NCI-H446 treated with DMSO at 0.1 percent for 48 hours (cell line): ENCODE data around the gene DNAJC5.

Experiments used
- DNase-seq: peaks from one replicate; lab custom pipeline; 2025; lab: John Stamatoyannopoulos, UW

Gene DNAJC5

DNA sequence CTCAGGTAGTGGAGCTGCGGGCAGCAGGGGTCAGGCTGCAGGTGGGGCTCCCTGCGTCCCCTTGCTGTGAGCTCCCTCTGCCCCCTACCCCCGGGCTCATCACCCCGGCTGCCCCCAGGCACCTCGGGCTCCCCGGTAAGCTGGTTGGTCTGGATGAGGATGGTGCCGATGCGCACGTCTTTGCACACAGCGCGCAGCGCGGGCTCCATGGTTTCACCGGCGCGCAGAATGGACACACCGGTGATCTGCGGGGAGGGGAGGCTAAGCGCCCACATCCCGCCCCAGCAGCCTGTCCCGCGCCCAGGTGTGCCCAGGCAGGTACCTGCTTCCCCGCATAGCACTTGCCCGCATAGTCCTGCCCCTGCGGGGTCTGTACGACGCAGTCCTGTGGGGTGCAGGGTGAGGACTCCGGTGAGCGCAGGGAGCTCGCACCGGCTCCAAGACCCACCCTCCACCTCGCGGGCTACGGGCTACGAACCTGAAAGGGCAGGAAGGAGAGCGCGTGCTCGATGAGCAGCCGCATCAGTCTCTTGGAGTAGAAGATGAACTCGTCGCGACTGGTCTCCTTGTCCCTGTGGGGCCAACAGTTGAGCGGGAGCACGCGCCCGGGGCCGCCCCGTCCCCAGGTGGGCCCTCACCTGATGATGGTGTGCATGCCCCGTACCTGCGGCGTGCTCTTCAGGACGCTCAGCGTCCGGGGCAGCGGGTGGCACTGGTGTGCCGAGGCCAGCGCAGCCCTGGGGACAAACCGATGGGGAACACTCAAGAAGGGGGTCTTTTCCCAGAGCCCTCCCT lies 45.7 kb downstream of the DNAJC5 start:
- DNase-seq: no peak

DNA sequence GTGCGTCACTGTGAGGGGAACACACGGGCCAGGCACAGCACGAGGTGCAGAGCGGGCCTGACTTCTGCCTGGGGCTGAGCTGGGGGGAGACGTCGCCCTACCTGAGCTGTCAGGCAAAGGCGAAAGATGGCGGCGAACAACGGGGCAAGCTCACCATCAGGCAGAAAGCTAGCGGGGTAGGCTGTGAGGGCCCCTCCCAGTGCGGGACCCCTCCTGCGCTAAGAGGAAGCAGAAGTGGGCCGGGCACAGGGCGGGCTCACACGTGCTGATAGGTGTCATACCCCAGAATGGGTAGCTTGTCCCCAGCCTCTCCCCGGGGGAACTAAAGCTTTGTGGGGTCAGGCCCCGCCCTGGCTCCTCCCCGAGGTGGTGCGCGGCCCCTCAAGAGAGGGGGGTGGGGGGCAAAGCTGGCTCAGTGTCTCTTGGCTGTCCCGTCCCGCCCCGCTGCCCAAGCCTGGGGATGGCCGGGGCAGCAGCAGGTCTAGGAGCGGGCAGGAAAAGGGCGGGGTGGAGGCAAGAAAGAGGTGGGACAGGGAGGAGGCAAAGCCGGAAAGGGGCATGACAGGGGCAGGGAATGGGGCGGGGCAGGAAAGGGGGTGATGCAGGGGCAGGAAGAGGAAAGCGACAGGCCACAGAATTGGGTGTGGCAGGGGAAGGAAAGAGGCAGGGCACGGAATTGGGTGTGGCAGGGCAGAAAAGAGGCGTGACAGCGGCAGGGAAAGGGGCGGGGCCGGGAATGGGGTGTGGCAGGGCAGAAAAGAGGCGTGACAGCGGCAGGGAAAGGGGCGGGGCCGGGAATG lies 46.6 kb downstream of the DNAJC5 start:
- DNase-seq: no peak

DNA sequence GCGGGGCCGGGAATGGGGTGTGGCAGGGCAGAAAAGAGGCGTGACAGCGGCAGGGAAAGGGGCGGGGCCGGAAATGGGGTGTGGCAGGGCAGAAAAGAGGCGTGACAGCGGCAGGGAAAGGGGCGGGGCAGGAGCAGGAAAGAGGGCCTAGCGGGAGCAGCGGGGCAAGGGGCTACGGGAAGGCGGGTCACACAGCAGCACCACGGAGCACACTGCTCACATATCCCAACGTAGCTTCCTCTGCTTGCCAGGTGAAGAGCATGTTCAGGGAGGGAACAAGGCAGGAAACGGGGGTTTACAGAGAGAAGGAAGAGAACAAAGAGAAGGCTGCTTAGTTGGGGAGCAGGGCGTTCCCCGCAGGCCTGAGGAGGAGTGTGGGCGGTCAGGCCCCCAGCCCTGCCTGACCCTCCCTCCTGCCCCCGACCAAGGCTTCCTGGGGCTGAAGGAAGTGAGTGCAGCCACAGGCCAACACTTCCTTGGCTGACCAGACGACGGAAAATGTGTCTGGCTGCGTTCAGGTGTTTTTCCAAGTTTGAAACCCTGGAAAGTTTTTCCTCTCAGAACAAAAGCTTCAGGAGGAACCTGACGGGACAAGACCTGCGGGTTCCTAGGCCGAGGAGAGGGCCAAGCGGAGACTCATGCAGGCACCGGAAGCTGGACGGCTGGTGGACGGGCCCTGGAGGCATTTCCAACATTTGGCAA lies 47.5 kb downstream of the DNAJC5 start:
- DNase-seq: no peak

DNA sequence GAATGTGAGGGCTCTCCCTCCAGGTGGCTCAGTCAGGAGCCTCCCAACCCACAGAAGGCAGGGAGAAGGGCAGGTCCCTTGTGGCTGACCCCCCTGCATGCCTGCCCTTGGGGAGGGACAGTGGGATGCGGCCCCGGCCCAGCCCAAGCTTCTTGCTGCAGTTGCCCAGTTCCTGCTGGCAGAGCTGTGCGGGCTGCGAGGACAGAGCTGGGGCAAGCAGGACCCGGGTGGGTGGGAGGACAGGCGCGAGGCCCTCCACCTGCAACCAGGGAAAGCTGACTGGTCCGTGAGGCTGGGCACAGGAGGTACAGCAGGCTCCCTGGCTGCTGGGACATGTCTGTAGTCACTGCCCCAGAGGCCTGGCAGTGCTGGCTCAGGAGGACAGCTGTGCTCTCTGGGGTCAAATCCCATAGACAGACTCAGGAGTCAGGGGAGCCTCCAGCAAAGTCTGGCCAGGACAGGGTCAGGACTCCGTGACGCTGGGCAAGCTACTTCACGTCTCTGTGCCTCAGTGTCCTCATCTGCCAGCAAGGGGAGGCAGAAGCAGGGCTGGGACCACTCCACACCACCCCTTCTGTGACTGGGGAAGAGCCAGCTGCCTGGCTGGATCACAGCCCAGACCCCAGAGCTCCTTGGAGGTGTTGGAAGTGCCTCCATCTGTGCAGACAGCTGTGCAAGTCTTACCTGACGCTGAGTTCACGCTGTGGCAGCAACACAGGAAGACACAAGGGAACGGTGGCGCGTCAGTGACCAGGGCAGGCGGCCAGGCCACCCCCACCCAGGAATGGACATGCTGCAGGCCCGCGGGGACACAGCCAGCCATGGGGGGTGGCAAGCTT lies 48.3 kb downstream of the DNAJC5 start:
- no peak for DNase-seq

DNA sequence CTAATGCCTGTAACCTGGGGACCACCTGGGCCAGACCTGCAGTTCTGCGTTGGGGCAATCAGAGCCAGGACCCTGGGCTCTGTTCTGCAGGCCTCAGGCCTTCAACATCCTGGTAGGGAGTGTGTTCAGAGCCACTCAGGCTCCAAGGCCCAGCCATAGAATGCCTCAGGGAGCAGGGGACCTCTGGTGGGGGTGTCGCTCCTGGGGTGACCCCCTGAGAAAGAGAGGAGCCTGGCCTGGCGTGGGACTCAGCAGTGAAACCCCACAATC lies 48.8 kb downstream of the DNAJC5 start:
- no peak for DNase-seq

DNA sequence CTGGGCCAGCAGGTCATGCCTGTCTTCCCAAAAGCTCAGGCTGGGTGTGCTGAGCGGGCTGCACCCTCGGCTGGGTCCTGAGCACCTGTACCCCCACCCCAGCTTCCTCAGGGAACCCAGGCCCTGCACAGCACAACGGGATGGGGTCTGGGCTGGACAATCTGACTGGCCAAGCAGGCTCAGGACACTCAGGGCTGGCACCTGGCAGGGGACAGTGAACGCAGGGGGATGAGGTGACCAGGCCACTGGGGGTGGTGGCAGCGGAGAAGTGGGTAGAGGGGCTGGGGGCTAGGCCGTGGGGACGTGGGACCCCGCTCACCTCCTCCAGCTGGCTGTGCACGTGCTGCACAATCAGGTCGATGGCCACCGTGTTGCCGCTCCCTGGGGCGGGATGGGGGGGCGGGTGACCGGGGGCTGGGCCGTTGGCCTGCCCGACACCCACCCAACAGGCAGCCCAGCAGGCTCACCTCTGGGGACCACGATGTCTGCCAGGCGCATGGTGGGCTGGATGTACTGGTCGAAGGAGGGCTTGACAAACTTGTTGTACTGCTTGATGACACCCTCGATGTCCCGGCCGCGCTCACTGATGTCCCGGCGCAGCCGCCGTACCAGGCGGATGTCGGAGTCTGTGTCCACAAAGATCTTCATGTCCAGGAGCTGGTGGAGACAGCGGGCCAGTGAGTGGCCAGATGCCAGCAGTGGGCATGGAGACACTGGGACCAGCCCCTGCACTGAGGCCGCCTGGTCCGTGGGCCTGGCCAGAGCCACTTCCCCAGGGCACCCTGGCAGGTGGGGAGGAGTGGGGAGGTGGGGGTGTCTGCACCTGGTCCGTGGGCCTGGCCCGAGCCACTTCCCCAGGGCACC lies 49.4 kb downstream of the DNAJC5 start:
- DNase-seq: no peak

DNA sequence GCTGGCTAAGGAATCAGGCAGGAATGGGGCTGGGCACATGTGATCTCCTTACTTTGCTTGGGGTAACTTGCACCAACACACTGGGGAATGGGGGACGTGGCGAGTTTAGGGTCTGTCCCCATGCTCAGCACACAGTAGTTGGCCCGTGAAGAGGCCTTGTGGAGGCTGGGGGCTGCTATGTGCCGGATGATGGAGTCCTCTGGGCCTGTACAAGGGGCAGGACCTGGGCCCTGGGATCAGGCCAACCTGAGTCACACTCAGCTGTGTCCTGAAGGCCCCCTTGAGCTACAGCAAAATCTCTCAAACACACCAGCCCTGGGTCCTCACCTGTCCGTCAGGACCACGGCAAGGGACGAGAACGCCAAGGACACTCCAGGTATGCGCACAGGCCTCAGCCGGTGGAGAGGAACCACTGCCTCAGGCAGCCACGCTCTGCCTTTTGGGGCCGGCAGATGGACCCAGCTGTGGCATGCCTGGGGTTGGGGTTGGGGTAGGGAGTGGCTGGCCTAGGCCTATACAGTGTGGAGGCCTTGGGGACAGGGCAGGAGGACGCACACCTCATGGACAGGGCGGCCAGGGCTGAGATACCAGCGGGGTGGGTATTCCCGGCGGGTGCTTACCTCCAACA lies 50.2 kb downstream of the DNAJC5 start:
- DNase-seq: no peak

DNA sequence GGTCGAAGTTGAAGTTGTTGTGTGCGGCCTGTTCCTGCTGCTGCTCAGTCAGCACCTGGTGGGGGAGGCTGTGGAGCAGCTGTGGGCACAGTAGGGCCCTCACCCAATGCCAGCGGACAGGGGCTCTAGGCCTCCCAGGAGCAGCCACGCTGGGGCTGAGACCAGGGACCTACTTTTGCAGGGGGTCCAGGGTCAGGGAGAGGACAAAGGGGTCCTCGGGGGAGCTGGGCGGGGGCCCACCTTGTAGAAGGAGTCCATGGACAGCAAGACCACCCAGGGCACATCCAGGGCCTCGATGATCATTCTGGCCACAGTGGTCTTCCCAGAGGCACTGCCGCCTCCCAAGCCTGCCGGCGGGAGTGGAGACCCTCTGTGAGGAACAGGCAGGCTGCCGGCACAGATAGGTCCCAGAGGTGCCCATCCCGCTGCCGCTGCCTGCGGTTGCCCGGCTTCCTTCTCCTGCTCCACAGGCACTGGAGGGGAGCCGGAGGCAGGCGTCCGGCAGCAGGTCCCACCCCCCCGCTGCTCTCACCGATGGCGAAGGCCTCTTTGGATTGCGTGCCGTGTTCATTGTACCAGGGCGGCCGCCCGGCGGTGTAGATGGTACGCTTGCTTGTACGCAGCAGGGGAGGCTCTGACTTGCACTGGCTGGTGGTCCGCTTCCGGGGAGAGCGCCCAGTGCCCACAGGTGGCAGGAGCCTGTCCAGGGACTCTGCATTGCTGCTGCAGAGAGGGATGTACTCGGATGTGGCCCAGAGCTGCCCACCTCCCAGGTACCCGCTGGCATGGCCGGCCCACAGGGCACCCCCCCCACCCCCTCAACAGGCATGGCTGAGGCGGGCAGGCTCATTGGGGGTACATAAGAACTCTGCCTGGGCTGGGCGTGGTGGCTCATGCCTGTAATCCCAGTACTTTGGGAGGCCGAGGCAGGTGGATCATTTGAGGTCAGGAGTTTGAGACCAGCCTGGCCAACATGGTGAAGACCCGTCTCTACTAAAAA lies 51.3 kb downstream of the DNAJC5 start:
- DNase-seq: no peak

DNA sequence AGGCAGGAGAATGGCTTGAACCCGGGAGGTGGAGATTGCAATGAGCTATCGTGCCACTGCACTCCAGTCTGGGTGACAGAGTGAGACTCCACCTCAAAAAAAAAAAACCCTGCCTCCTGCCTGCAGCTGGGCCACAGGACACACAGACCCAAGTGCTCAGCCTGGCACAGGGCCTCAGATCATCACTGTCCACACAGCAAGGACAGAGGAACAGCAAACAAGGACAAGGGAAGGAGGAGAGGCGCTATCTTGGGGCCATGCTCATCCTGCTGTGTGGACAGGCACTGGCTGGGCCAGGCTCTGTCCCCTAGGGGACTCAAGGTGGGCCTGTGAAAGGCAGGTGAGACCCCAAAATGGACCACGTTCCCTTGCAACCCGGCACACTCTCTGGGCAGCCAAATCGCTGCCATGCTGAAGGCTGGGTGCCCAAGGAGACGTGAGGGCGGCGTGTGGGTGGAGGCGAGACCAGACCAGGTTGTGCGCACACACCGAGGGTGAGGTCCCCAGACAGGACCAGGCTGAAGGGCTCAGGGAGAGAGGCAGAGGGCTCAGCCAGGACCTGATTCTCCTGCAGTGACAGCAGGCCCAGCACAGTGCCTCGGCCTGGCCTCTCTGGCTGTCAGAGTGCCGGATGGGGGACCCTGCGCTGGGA lies 52.2 kb downstream of the DNAJC5 start:
- DNase-seq: no peak

DNA sequence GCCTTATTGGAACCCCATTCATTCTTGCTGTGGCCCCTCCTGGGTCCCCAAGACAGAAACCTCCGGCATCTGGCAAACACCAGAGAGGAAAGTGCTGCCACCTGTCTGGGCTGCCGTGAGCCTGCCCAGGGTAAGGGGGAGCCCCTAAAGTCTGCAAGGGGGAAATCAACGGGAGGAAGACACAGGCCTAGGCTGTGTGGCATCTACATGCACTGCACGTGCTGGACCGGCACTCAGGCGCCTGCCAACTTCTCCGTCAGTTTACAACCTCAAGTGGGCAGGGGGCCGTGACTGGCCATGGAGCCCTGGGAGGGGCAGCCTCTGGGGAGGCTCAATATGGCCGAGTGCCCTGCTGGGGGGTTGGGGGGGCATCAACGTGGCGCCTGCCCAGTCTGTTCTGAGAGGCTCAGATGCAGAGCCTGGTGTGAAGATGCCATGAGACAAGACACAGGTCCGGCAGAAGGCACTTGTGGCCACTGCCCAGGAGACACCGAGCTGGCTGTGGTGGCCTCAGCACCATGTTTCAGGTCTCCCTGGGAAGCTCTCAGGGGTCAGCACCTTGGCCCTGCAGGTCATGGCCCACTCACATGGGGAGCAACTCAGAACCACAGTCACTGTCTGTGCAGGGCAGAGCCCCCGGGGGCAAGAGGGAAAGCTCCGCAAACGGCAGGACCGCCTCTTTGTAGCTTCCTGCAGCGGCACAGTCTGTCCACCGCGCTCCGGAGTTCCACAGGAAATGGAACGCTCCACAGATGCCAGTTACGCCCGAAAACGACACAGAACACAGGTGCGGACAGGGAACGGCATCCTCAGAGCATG lies 52.9 kb downstream of the DNAJC5 start:
- no peak for DNase-seq

DNA sequence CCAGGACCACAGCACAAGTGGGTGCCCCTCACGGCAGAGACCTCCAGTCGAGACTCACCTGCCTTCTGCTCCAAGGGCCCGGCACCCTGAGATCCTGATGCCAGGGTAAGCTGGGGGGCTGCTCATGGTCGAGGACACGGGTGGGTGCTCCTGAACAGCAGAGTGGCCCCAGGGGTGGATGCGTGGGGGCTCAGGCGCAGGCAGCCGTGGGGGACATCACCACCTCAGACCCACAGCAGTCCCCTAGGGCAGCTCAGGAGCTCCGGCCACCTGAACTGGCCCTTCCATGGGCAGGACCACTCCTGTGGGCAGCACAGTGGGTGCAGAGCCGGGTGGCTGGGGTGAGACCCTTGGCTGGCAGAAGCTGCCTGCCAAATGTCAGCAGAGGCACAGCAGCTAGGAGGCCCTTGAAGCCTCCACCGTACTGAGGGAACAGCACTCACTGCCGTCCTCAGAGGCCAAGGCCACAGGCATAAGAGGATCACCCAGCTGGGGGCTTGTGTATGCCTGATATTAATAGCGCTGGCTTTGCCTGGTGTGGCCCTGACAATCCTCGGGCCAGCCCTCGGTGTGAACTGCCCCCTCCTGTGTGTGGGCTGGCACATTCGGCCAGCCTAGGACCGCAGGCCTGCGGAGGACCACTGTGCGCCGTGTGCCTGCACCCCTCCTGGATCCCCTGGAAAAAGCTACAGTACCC lies 55.9 kb downstream of the DNAJC5 start:
- no peak for DNase-seq

DNA sequence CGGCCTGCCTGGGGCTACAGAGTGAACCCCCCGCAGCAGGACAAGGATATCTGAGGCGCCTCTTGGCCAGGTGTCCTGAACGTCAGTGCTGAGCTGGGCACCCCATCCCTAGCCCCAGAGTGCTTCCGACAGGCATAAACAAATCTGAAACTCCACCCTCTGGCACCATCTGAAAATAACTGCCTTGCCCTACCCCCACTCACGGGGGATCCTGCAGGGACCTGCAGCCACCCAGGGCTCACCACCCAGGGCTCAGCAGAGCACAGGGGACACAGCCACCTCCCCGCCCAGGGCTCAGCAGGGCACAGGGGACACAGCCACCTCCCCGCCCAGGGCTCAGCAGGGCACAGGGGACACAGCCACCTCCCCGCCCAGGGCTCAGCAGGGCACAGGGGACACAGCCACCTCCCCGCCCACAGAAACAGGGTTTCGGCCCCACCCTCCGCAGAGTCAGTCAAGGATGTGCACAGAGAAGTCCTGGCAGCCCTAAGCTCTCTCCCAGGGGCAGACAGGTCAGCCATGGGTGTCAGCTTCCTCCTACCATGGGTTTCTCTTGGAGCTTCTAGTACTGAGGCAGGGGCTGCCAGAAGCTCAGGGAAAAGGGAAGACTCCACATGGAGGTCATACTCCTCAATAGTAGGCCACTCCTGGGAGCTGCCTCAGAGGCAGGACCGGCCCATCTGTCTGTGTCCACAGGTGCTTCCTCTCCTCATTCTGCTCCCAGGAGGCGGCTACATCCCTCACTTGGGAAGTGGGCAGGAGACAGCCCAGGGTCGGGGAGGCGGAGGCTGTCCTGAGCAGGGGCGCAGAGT lies 56.7 kb downstream of the DNAJC5 start:
- no peak for DNase-seq

DNA sequence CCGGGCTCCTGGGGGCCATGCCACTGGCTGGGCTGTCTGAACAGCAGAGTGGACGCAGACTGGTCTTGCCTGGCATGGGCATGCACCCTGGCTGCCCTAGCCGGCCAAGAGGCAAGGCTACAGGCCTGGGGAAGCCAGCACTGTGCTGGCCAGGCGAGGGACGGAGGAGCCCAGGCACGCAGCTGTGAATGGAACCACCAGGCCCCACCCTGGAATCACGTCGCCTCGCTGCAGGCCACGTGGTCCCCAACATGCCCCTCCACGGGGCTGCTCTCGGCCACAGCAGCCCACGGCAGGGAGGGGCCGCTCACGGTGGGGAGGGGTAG lies 57.2 kb downstream of the DNAJC5 start:
- DNase-seq: no peak

DNA sequence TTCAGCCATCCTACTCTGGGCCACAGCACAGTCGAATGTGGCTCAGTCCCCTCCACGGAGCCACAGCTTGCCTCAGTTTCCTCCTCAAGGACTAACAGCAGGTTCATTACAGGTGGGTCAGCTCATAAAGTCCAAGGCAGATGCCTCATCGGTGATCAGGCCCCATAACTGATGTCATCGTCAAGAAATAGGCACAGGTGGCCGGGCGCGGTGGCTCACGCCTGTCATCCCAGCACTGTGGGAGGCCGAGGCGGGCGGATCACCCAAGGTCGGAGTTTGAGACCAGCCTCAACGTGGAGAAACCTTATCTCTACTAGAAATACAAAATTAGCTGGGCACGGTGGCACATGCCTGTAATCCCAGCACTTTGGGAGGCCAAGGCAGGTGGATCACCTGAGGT lies 57.8 kb downstream of the DNAJC5 start:
- DNase-seq: no peak

DNA sequence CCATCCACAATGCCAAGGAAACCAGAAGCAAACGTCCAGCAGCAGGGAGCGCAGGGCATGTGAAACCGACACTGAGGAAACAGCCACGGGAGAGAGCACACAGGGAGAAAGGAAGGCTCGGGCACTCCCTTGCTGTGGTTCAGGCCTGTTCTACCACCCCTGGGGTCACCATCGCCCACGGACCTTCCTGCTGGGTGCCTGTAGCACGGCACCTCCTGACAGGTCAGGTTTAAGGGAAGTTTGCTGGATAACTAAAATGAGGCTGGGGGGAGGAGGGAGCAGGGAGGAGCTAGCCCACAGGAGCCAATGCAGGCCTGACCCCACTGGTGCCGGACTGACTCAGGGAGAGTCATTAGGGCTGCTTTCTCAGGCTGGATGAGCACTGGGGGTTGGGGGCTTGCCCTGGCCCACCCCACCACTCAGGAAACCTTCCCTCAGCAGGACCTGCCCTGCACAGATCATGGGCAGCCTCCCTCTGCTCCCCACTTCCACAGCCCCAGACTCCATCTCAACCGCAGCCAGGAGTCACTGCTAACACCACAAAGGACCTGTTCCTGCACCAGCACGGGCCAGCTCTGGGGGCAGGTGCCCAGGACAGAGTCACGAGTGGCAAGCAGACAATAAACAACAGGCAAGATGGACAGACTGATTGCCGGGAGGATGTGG lies 59.0 kb downstream of the DNAJC5 start:
- no peak for DNase-seq

DNA sequence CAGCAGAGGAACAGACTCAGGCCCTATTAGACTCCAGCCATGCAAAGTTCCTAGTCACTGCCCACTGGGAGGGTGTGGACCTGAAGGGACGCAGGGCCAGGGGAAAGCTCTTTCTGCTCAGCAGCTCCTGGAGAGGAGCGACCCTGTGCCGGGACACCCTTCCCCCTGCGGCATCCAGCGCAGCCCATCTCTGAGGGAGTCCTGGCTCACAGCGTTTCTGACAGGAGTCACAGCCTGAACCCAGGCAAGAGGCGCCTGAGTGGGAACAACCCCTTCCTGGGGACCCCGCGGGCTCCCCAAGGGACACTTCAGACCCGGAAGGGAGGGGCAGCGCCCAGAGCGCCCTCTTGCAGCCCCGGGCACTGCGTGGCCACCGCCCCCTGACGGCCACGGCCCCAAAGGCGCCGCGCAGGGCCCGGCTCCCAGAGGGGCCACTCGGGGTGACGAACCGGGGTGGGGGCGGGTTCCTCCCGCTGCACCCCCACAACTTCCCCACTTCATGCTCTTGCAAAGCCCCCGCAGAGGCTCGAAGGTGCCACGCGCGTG lies 60.4 kb downstream of the DNAJC5 start:
- DNase-seq: no peak
